ENCODE results near the gene KIF5C.

DNA sequence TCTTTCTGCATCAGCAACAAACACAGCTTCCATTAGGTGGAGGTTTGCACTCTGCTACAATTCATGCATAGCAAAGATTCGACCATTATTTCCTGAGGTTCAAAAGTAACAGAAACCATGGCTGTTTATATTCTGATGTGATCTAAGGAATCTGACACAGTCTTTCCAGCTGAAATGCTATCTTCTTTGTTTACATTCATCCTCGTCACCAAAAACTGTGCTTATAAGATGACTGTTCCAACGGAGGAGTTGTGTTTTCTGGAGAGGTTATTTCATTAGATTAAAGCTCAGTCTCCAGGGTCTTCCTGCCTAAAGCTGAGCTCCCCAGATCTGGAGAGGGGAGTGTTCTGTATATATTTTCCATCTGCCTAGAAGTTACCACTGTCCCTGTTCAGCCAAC, 118.3 kb downstream of the KIF5C start:
- TF ChIP-seq, protein P1, sequence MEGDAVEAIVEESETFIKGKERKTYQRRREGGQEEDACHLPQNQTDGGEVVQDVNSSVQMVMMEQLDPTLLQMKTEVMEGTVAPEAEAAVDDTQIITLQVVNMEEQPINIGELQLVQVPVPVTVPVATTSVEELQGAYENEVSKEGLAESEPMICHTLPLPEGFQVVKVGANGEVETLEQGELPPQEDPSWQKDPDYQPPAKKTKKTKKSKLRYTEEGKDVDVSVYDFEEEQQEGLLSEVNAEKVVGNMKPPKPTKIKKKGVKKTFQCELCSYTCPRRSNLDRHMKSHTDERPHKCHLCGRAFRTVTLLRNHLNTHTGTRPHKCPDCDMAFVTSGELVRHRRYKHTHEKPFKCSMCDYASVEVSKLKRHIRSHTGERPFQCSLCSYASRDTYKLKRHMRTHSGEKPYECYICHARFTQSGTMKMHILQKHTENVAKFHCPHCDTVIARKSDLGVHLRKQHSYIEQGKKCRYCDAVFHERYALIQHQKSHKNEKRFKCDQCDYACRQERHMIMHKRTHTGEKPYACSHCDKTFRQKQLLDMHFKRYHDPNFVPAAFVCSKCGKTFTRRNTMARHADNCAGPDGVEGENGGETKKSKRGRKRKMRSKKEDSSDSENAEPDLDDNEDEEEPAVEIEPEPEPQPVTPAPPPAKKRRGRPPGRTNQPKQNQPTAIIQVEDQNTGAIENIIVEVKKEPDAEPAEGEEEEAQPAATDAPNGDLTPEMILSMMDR (IDR thresholded peaks at IDR 0.05): no peak
- TF ChIP-seq POLR2AphosphoS5 (IDR thresholded peaks at IDR 0.05; ENCODE audit: low read depth, low read length): no peak
- TF ChIP-seq, protein P2, sequence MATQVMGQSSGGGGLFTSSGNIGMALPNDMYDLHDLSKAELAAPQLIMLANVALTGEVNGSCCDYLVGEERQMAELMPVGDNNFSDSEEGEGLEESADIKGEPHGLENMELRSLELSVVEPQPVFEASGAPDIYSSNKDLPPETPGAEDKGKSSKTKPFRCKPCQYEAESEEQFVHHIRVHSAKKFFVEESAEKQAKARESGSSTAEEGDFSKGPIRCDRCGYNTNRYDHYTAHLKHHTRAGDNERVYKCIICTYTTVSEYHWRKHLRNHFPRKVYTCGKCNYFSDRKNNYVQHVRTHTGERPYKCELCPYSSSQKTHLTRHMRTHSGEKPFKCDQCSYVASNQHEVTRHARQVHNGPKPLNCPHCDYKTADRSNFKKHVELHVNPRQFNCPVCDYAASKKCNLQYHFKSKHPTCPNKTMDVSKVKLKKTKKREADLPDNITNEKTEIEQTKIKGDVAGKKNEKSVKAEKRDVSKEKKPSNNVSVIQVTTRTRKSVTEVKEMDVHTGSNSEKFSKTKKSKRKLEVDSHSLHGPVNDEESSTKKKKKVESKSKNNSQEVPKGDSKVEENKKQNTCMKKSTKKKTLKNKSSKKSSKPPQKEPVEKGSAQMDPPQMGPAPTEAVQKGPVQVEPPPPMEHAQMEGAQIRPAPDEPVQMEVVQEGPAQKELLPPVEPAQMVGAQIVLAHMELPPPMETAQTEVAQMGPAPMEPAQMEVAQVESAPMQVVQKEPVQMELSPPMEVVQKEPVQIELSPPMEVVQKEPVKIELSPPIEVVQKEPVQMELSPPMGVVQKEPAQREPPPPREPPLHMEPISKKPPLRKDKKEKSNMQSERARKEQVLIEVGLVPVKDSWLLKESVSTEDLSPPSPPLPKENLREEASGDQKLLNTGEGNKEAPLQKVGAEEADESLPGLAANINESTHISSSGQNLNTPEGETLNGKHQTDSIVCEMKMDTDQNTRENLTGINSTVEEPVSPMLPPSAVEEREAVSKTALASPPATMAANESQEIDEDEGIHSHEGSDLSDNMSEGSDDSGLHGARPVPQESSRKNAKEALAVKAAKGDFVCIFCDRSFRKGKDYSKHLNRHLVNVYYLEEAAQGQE (IDR thresholded peaks at IDR 0.05; ENCODE audit: insufficient read depth in 1 of 2, low read depth in 2 of 2, low read length in 1 of 2): no peak

Measured in Panc1 (cell line).